ENCODE measurements around the gene PRAC1. TPM values are rescaled to one million over a fixed set of nuclear protein-coding genes. Genes with fewer than 3 reads are reported as not detected.
A peak's percentile ranks its signal among the peaks of the same experiment; 100 is the strongest.

PRAC1 gene
- total and polyA plus RNA-seq, 2 of the 8 experiments (the other 6 are each of a cell fraction or from before 2014, with no cell fraction given): not detected

DNA sequence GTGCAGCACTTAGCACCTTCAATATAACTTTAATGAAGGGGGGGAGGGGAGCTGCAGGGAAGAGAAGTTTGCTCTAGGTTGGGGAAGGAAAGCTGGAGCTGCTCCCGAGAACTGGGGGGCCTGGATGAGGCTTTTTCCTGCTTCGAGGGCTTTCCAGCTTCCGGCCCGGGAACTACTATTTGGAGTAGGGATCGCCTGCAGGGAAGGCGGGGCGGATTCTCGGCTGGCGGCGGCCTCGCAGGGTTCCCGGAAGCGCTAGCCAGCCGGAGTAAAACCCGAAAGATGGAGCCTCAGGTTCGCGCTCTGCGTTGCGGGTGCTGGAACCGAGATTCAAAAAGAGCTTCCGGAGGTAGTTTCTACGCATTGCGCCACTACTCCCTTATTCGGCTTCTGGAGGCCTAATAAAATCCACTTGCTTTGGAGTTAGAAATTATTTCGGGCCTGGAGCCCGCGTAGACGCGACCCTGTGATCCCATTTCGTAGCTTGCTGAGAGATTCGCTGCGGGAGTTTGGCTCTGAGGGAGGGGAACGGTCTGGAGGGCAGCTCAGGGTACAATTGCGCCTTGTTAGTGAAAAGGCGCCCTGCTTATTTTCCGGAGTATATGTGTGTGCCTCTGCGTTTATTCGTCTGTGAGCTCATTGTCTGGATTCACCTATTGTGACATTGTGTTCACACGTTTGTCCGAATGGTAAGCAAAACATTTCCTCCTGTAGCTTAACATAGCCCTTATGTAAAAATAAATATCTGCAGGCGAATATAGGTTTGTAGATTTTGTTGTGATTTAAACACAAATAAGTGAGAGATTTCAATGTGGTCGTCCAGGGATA is 1.3 kb upstream of the PRAC1 start (continued):
- TF ChIP-seq JUND (IDR thresholded peaks at IDR 0.05; ENCODE audit: low read length): no peak
- TF ChIP-seq NANOG (IDR thresholded peaks at IDR 0.05; ENCODE audit: insufficient read depth, low read depth, low read length, poor library complexity, severe bottlenecking): no peak
- TF ChIP-seq SUZ12 (IDR thresholded peaks at IDR 0.05; ENCODE audit: low read length): peak; percentile 87; the same call in 1 of the 2 replicates
